Measurements from ENCODE around the gene ODC1. TPM values are rescaled to one million over a fixed set of nuclear protein-coding genes. Genes with fewer than 3 reads are reported as not detected.

Gene ODC1
- total RNA-seq, 3 donors from 2014 or later = 39.8 to 68.8 (median 60.3) TPM

- Histone ChIP-seq H3K36me3 (no peaks in the 10 kb centered on the region), H3K27me3 (peaks cover 0 to 8% of the 10 kb centered on the region in 2 donors), H3K27ac (no peak overlapping the region), H3K9me3 (no peaks in the 10 kb centered on the region), H3K4me3 (no peak overlapping the region), H3K4me1 (no peaks in the 10 kb centered on the region)
- intact Hi-C loops (cut with DNase I; ENCODE audit: low total_unique reads) = no loop called here
- TF ChIP-seq CTCF (IDR thresholded peaks at IDR 0.05) (no peak), POLR2A (IDR thresholded peaks at IDR 0.05) (no peak), POLR2AphosphoS5 (IDR thresholded peaks at IDR 0.05) (no peak)
- peak in 1 of 2 donors; percentile 37 for DNase-seq (ENCODE audit: low spot score in 2 of 2)
Measured at GRCh38 chr2:10481666-10482157, 33.6 kb upstream of the ODC1 start.

GRCh38 chr2:10481055-10481665 lies 33.0 kb upstream of the ODC1 start:
- H3K4me3 ChIP-seq = no peak overlapping the region
- H3K4me1 ChIP-seq = no peaks in the 10 kb centered on the region
- TF ChIP-seq POLR2AphosphoS5 (IDR thresholded peaks at IDR 0.05) = no peak
- TF ChIP-seq POLR2A (IDR thresholded peaks at IDR 0.05) = no peak
- TF ChIP-seq CTCF (IDR thresholded peaks at IDR 0.05) = no peak
- H3K9me3 ChIP-seq = no peaks in the 10 kb centered on the region
- no peaks in the 10 kb centered on the region for H3K36me3 ChIP-seq
- no peak overlapping the region for H3K27ac ChIP-seq
- no peak for DNase-seq (ENCODE audit: low spot score in 2 of 2)
- intact Hi-C loops (cut with DNase I; ENCODE audit: low total_unique reads) = no loop called here
- peaks cover 0 to 8% of the 10 kb centered on the region in 2 donors for H3K27me3 ChIP-seq

- intact Hi-C loops (cut with DNase I; ENCODE audit: low total_unique reads) = no loop called here
- Histone ChIP-seq H3K4me1 (no peaks in the 10 kb centered on the region), H3K9me3 (no peaks in the 10 kb centered on the region), H3K36me3 (no peaks in the 10 kb centered on the region), H3K27me3 (peaks cover 0 to 8% of the 10 kb centered on the region in 2 donors), H3K27ac (no peak overlapping the region), H3K4me3 (no peak overlapping the region)
- TF ChIP-seq CTCF (IDR thresholded peaks at IDR 0.05) = no peak
- no peak for TF ChIP-seq POLR2AphosphoS5 (IDR thresholded peaks at IDR 0.05)
- no peak for DNase-seq (ENCODE audit: low spot score in 2 of 2)
Measured at GRCh38 chr2:10480359-10480949, 32.3 kb upstream of the ODC1 start.

GRCh38 chr2:10478916-10479315 lies 30.8 kb upstream of the ODC1 start:
- H3K27me3 ChIP-seq = peaks cover 0 to 11% of the 10 kb centered on the region in 2 donors
- peak in 1 of 2 donors; percentile 12 for DNase-seq (ENCODE audit: low spot score in 2 of 2)
- H3K4me3 ChIP-seq = no peak overlapping the region
- TF ChIP-seq CTCF (IDR thresholded peaks at IDR 0.05) (no peak), POLR2A (IDR thresholded peaks at IDR 0.05) (no peak), POLR2AphosphoS5 (IDR thresholded peaks at IDR 0.05) (no peak)
- no peaks in the 10 kb centered on the region for H3K4me1 ChIP-seq
- no peaks in the 10 kb centered on the region for H3K36me3 ChIP-seq
- intact Hi-C loops (cut with DNase I; ENCODE audit: low total_unique reads) = no loop called here
- H3K9me3 ChIP-seq = no peaks in the 10 kb centered on the region
- no peak overlapping the region for H3K27ac ChIP-seq

GRCh38 chr2:10478298-10478625 lies 30.1 kb upstream of the ODC1 start:
- H3K27ac ChIP-seq = no peak overlapping the region
- TF ChIP-seq POLR2A (IDR thresholded peaks at IDR 0.05) (no peak), POLR2AphosphoS5 (IDR thresholded peaks at IDR 0.05) (no peak), CTCF (IDR thresholded peaks at IDR 0.05) (no peak)
- peaks cover 0 to 11% of the 10 kb centered on the region in 2 donors for H3K27me3 ChIP-seq
- intact Hi-C loops (cut with DNase I; ENCODE audit: low total_unique reads) = no loop called here
- no peaks in the 10 kb centered on the region for H3K9me3 ChIP-seq
- no peaks in the 10 kb centered on the region for H3K36me3 ChIP-seq
- H3K4me1 ChIP-seq = no peaks in the 10 kb centered on the region
- no peak overlapping the region for H3K4me3 ChIP-seq
- peak in 1 of 2 donors; percentile 24 for DNase-seq (ENCODE audit: low spot score in 2 of 2)
